K562 (cell line): ENCODE results near the gene PLXDC1. TPM values are rescaled to one million over a fixed set of nuclear protein-coding genes. Genes with fewer than 3 reads are reported as not detected.

Experiments
- CBX5 ChIP-seq: IDR thresholded peaks from 2 replicates; pipeline ENCODE4 v1.6.1; 2014; ENCODE audit warnings: low read depth, borderline replicate concordance
- MBD2 ChIP-seq: sonication (generic); IDR thresholded peaks from 2 replicates; pipeline ENCODE4 v1.6.1; 2016; ENCODE audit warnings: low read depth, borderline replicate concordance
- MXI1 ChIP-seq: IDR thresholded peaks from 2 replicates; pipeline ENCODE4 v1.6.1; 2011; ENCODE audit warnings: low read depth, mild to moderate bottlenecking, improper control_type of control experiment, low read length
- NR1H2 ChIP-seq: sonication (generic); formaldehyde crosslinking; IDR thresholded peaks from 2 replicates; pipeline ENCODE4 v1.4.0; 2020; ENCODE audit warnings: mild to moderate bottlenecking, missing genetic modification reagents
- SPI1 ChIP-seq: IDR thresholded peaks from 2 replicates; pipeline ENCODE4 v1.6.1; 2011; ENCODE audit warnings: low read depth, low read length, control low read depth, borderline replicate concordance
- ZNF140 ChIP-seq: fragments of 250-450 bp; sonication (Bioruptor Pico); IDR thresholded peaks from 2 replicates; pipeline ENCODE4 v1.8.0; 2021; ENCODE audit warnings: moderate library complexity, mild to moderate bottlenecking, inconsistent platforms
- ZNF232 ChIP-seq: sonication (generic); formaldehyde crosslinking; IDR thresholded peaks from 2 replicates; pipeline ENCODE4 v1.8.0; 2022; ENCODE audit warnings: mild to moderate bottlenecking, missing genetic modification reagents
- polyA plus RNA-seq, 8 experiments: library from polyadenylated mRNA; depleted of rRNA in 4 of 8; stranded (reverse) in 5 of 8; unstranded in 3 of 8; fragments of >200 nt; fragmentation: Nextera tagmentation in 2 of 8; fragmentation: Illumina TruSeq in 1 of 8; extraction: Ambion mirVana in 2 of 8; extraction: Trizol in 1 of 8; gene quantifications; 2 replicates each; pipeline versions ENCODE4 v1.2.1 to v1.2.3, GENCODE V29; 2011 to 2014; ENCODE audit warnings: inconsistent platforms in 1 of 8, missing spikeins in 1 of 8
- total RNA-seq, 7 experiments: library from RNA; depleted of rRNA in 6 of 7; stranded (reverse); fragments of >200 nt in 6 of 7; fragmentation: Illumina TruSeq in 2 of 7; extraction: Trizol in 2 of 7; gene quantifications; 2 replicates each; pipeline versions ENCODE4 v1.2.1 to v1.2.3, GENCODE V29; 2011 to 2021; ENCODE audit warnings: low replicate concordance in 1 of 7
- TF ChIP-seq, protein P1 (sequence below): fragments of 200-400 bp; formaldehyde crosslinking; IDR thresholded peaks from 2 replicates; pipeline ENCODE4 v1.6.1; 2017; ENCODE audit warnings: mild to moderate bottlenecking, low read depth, low read length, moderate library complexity
- TF ChIP-seq, protein P2 (sequence below), 2 experiments: fragments of 450-650 bp; IDR thresholded peaks; 2 replicates each; pipeline ENCODE4 v1.6.1; 2016; ENCODE audit warnings: mild to moderate bottlenecking in 2 of 2, borderline replicate concordance in 1 of 2, low read depth in 1 of 2, moderate library complexity in 1 of 2
- TF ChIP-seq, protein P3 (sequence below): fragments of 250-450 bp; sonication (Bioruptor Pico); IDR thresholded peaks from 2 replicates; pipeline ENCODE4 v1.5.0; 2021; ENCODE audit warnings: mild to moderate bottlenecking, moderate library complexity
- TF ChIP-seq, protein P4 (sequence below): fragments of 250-450 bp; sonication (Bioruptor Pico); IDR thresholded peaks from 2 replicates; pipeline ENCODE4 v1.8.0; 2022; ENCODE audit warnings: moderate library complexity, mild to moderate bottlenecking, inconsistent platforms

PLXDC1 gene
- total and polyA plus RNA-seq, 9 of the 15 experiments (the other 6 are each of a cell fraction or from before 2014, with no cell fraction given) = not detected

DNA sequence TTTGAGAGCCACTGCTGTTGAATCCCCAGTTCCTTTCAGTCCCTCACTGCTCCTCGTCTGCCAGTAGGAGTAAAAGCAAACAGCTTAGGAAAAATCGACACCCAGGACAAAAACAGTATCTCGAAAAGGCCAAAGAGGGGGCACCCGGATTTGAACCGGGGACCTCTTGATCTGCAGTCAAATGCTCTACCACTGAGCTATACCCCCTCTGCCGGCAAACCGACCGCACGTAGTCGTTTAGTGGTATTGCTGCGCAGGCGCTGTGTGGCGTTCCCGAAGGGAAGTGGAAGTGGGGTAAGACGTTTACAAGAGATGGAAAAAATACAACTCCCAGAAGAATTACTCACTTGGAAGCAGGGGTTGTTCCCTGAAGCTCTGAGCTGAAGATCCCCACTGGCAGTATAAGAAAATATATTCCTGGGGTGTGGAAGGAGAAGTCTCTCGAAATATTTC lies 2.2 kb upstream of the PLXDC1 start (continued):
- TF ChIP-seq, protein P1, sequence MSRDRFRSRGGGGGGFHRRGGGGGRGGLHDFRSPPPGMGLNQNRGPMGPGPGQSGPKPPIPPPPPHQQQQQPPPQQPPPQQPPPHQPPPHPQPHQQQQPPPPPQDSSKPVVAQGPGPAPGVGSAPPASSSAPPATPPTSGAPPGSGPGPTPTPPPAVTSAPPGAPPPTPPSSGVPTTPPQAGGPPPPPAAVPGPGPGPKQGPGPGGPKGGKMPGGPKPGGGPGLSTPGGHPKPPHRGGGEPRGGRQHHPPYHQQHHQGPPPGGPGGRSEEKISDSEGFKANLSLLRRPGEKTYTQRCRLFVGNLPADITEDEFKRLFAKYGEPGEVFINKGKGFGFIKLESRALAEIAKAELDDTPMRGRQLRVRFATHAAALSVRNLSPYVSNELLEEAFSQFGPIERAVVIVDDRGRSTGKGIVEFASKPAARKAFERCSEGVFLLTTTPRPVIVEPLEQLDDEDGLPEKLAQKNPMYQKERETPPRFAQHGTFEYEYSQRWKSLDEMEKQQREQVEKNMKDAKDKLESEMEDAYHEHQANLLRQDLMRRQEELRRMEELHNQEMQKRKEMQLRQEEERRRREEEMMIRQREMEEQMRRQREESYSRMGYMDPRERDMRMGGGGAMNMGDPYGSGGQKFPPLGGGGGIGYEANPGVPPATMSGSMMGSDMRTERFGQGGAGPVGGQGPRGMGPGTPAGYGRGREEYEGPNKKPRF = no peak
- TF ChIP-seq MXI1 (no peak; the same call in 1 of the 2 replicates), NR1H2 (CRISPR knock-in tag) (no peak), ZNF140 (CRISPR knock-in tag) (no peak), SPI1 (peak; percentile 83), ZNF232 (no peak), CBX5 (no peak), MBD2 (no peak)
- TF ChIP-seq, protein P2, sequence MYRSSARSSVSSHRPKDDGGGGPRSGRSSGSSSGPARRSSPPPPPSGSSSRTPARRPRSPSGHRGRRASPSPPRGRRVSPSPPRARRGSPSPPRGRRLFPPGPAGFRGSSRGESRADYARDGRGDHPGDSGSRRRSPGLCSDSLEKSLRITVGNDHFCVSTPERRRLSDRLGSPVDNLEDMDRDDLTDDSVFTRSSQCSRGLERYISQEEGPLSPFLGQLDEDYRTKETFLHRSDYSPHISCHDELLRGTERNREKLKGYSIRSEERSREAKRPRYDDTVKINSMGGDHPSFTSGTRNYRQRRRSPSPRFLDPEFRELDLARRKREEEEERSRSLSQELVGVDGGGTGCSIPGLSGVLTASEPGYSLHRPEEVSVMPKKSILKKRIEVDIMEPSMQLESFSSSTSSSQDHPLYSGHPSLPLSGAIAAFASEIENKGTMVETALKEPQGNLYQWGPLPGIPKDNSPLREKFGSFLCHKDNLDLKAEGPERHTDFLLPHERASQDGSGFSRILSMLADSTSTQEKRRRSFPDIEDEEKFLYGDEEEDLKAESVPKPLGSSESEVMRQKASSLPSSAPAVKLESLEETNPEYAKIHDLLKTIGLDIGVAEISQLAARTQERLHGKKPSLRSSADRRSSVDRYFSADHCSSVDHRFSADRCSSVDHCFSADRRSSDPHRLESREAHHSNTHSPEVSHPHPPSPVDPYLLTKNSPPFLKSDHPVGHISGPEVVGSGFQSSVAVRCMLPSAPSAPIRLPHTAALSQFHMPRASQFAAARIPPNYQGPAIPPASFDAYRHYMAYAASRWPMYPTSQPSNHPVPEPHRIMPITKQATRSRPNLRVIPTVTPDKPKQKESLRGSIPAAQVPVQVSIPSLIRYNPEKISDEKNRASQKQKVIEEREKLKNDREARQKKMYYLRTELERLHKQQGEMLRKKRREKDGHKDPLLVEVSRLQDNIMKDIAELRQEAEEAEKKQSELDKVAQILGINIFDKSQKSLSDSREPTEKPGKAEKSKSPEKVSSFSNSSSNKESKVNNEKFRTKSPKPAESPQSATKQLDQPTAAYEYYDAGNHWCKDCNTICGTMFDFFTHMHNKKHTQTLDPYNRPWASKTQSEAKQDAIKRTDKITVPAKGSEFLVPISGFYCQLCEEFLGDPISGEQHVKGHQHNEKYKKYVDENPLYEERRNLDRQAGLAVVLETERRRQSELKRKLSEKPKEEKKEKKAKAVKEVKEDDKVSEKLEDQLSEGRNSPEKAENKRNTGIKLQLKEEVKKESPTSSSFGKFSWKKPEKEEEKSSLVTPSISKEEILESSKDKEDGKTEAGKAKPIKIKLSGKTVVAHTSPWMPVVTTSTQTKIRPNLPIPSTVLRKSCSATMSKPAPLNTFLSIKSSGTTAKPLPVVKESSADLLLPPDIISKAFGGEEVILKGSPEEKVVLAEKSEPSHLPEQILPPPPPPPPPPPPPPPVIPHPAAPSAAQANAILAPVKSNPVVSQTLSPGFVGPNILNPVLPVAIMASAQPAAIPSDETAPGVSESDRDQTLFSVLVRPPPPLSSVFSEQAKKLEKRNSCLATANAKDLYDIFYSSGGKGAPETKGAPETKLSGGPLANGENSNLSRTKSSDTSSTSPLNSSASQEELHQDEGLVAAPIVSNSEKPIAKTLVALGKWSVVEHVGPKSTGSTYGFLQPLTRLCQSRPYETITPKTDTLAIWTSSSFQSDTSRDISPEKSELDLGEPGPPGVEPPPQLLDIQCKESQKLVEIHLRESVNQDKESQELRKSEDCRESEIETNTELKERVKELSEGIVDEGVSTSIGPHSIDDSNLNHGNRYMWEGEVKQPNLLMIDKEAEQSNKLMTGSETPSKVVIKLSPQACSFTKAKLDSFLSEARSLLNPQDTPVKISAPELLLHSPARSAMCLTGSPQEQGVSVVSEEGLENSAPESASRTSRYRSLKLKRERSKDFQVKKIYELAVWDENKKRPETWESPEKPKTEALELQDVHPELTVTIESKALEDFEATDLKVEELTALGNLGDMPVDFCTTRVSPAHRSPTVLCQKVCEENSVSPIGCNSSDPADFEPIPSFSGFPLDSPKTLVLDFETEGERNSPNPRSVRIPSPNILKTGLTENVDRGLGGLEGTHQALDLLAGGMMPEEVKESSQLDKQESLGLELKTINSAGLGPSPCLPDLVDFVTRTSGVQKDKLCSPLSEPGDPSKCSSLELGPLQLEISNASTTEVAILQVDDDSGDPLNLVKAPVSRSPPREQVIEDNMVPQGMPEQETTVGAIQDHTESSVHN (IDR thresholded peaks at IDR 0.05; ENCODE audit: borderline replicate concordance in 1 of 2, low read depth in 1 of 2) = no peak
- TF ChIP-seq, protein P3, sequence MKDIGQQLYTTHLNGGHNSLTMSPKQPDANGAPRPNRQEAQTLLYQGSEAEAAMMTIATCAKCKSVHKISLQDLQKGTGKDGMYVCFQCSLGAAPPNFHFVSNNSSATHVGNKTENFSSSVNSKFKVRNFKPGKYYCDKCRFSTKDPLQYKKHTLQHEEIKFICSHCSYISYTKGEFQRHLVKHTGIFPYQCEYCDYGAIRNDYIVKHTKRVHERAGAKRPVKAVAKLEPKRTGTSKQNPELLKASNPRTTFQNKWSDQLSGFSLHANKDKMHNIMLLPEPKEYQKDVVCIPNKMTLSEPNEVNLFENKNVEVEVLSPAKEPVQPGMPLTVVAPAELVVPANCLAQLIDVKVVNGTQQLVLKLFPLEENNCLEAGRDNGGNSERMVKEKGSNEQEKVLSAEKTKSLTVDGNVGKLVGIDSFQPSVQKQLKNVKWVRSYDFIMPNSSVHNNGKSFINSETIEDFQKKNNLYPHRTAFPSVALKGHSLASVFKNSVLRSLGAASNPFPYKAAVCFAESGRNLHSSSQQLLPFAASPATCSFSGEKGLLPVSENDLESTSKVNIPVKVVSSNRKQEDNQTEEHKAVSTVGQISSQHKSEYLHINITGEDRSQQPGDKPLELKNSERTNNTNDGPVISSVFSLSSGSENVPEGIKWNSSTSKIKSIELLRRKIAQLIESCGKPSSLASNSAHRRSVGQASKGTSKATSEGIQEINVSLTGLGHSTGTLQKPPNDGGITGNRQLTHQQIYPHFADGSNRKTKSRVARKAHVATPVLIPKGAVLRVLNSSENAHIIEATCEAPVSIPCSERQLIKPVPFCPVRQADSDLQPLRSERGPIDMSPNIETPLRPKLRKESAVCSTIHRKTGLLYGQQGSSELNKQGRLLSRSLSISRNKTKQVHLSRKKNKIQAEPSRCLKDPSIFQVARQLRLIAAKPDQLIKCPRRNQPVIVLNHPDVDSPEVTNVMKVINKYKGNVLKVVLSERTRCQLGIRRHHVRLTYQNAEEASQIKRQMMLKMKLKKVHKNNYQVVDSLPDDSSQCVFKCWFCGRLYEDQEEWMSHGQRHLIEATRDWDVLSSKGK (CRISPR knock-in tag) = no peak
- TF ChIP-seq, protein P4, sequence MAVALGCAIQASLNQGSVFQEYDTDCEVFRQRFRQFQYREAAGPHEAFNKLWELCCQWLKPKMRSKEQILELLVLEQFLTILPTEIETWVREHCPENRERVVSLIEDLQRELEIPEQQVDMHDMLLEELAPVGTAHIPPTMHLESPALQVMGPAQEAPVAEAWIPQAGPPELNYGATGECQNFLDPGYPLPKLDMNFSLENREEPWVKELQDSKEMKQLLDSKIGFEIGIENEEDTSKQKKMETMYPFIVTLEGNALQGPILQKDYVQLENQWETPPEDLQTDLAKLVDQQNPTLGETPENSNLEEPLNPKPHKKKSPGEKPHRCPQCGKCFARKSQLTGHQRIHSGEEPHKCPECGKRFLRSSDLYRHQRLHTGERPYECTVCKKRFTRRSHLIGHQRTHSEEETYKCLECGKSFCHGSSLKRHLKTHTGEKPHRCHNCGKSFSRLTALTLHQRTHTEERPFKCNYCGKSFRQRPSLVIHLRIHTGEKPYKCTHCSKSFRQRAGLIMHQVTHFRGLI (CRISPR knock-in tag) = no peak
